Measurements from ENCODE around the gene TP73.
"Not testable (repeated sequence)": the region's sequence is repeated elsewhere in the genome, so short reads cannot be mapped to it uniquely, and the experiment has no call there.

TP73 gene

GRCh38 chr1:3711381-3711779 is 59.1 kb downstream of the TP73 start:
- no peak for DNase-seq

- DNase-seq = no peak
Measured at GRCh38 chr1:3711780-3712451, 59.6 kb downstream of the TP73 start.

- DNase-seq = no peak
Measured at GRCh38 chr1:3712573-3713535, 60.5 kb downstream of the TP73 start.

- DNase-seq = no peak
Measured at GRCh38 chr1:3713840-3714239, 61.5 kb downstream of the TP73 start.

- no peak for DNase-seq
Measured at GRCh38 chr1:3714284-3714741, 62.0 kb downstream of the TP73 start.

GRCh38 chr1:3714814-3715213 is 62.5 kb downstream of the TP73 start:
- DNase-seq = no peak

- DNase-seq = no peak
Measured at GRCh38 chr1:3716351-3716750, 64.0 kb downstream of the TP73 start.

- DNase-seq = no peak
Measured at GRCh38 chr1:3717041-3717714, 64.9 kb downstream of the TP73 start.

GRCh38 chr1:3717715-3718601 is 65.6 kb downstream of the TP73 start:
- no peak for DNase-seq

- DNase-seq = no peak
Measured at GRCh38 chr1:3718764-3719163, 66.4 kb downstream of the TP73 start.

GRCh38 chr1:3721955-3722465 is 69.7 kb downstream of the TP73 start:
- no peak for DNase-seq

- no peak for DNase-seq
Measured at GRCh38 chr1:3722846-3723245, 70.5 kb downstream of the TP73 start.

GRCh38 chr1:3724416-3725030 is 72.2 kb downstream of the TP73 start:
- not testable (repeated sequence) for DNase-seq

- DNase-seq = no peak
Measured at GRCh38 chr1:3725366-3725765, 73.0 kb downstream of the TP73 start.

GRCh38 chr1:3727042-3727824 is 74.9 kb downstream of the TP73 start:
- DNase-seq = no peak

GRCh38 chr1:3727825-3728776 is 75.8 kb downstream of the TP73 start:
- no peak for DNase-seq

- DNase-seq = no peak
Measured at GRCh38 chr1:3729594-3730542, 77.6 kb downstream of the TP73 start.

- no peak for DNase-seq
Measured at GRCh38 chr1:3730543-3731247, 78.4 kb downstream of the TP73 start.

Data from cortex of kidney (tissue), 1 donor.